T-helper 1 cell treated with Interleukin-12 subunit alpha and Interleukin-12 subunit beta and Interleukin-4 antibody, amounts not matched to agents 30 μg/mL and 1 μg/mL, for 36 hours (primary cell): Measurements from ENCODE around the gene CALR.
"Not testable (repeated sequence)": the region's sequence is repeated elsewhere in the genome, so short reads cannot be mapped to it uniquely, and the experiment has no call there.

Experiments used
- H3K27ac Mint-ChIP-seq: one replicate; pipeline ENCODE4 v1.8.0; 2021; ENCODE audit warnings: mild to moderate bottlenecking, mixed read lengths
- H3K27me3 Mint-ChIP-seq: one replicate; pipeline ENCODE4 v1.8.0; 2021; ENCODE audit warnings: low read depth, mixed read lengths
- H3K36me3 Mint-ChIP-seq: one replicate; pipeline ENCODE4 v1.8.0; 2021; ENCODE audit warnings: low read depth, mixed read lengths
- H3K4me1 Mint-ChIP-seq: one replicate; pipeline ENCODE4 v1.8.0; 2021; ENCODE audit warnings: low read depth, mixed read lengths
- H3K4me3 Mint-ChIP-seq: one replicate; pipeline ENCODE4 v1.8.0; 2021; ENCODE audit warnings: mild to moderate bottlenecking, moderate library complexity, mixed read lengths
- H3K9me3 Mint-ChIP-seq: one replicate; pipeline ENCODE4 v1.8.0; 2021; ENCODE audit warnings: mixed read lengths

CALR gene

GRCh38 chr19:12974301-12975220 lies 36.2 kb downstream of the CALR start:
- no peak overlapping the region for H3K4me3 Mint-ChIP-seq
- no peaks in the 10 kb centered on the region for H3K4me1 Mint-ChIP-seq
- H3K9me3 Mint-ChIP-seq, result no peaks in the 10 kb centered on the region
- H3K36me3 Mint-ChIP-seq, result no peaks in the 10 kb centered on the region
- no peak overlapping the region for H3K27ac Mint-ChIP-seq
- peaks cover 17% of the 10 kb centered on the region for H3K27me3 Mint-ChIP-seq

- Mint-ChIP-seq H3K27ac (no peak overlapping the region), H3K36me3 (no peaks in the 10 kb centered on the region), H3K4me3 (no peak overlapping the region), H3K4me1 (no peaks in the 10 kb centered on the region), H3K27me3 (peaks cover 13% of the 10 kb centered on the region), H3K9me3 (no peaks in the 10 kb centered on the region)
These were observed 36.9 kb downstream of the CALR start for GRCh38 chr19:12975221-12975741.

GRCh38 chr19:12976109-12976508 lies 37.7 kb downstream of the CALR start:
- not testable (repeated sequence) for H3K9me3 Mint-ChIP-seq, H3K36me3 Mint-ChIP-seq, H3K4me1 Mint-ChIP-seq, H3K27ac Mint-ChIP-seq, H3K4me3 Mint-ChIP-seq
- peaks cover 11% of the 10 kb centered on the region for H3K27me3 Mint-ChIP-seq

GRCh38 chr19:12979974-12980373 lies 41.6 kb downstream of the CALR start:
- H3K27me3 Mint-ChIP-seq, result peaks cover 11% of the 10 kb centered on the region
- no peaks in the 10 kb centered on the region for H3K36me3 Mint-ChIP-seq
- no peak overlapping the region for H3K27ac Mint-ChIP-seq
- no peak overlapping the region for H3K4me3 Mint-ChIP-seq
- no peaks in the 10 kb centered on the region for H3K4me1 Mint-ChIP-seq
- H3K9me3 Mint-ChIP-seq, result no peaks in the 10 kb centered on the region

- peaks cover 13% of the 10 kb centered on the region for H3K27me3 Mint-ChIP-seq
- no peaks in the 10 kb centered on the region for H3K36me3 Mint-ChIP-seq
- H3K4me1 Mint-ChIP-seq, result no peaks in the 10 kb centered on the region
- no peak overlapping the region for H3K4me3 Mint-ChIP-seq
- H3K9me3 Mint-ChIP-seq, result no peaks in the 10 kb centered on the region
- H3K27ac Mint-ChIP-seq, result no peak overlapping the region
These were observed 44.2 kb downstream of the CALR start for GRCh38 chr19:12982648-12983047.

- Mint-ChIP-seq H3K27ac (no peak overlapping the region), H3K4me1 (no peaks in the 10 kb centered on the region), H3K9me3 (no peaks in the 10 kb centered on the region), H3K36me3 (no peaks in the 10 kb centered on the region), H3K27me3 (peaks cover 9% of the 10 kb centered on the region), H3K4me3 (no peak overlapping the region)
These were observed 44.7 kb downstream of the CALR start for GRCh38 chr19:12983091-12983490.

GRCh38 chr19:12983542-12984142 lies 45.2 kb downstream of the CALR start:
- Mint-ChIP-seq H3K27ac (no peak overlapping the region), H3K36me3 (no peaks in the 10 kb centered on the region)

GRCh38 chr19:12984143-12984627 lies 45.8 kb downstream of the CALR start:
- Mint-ChIP-seq H3K4me3 (no peak overlapping the region), H3K36me3 (no peaks in the 10 kb centered on the region), H3K4me1 (no peaks in the 10 kb centered on the region), H3K27ac (no peak overlapping the region), H3K27me3 (peaks cover 8% of the 10 kb centered on the region), H3K9me3 (no peaks in the 10 kb centered on the region)

More at GRCh38 chr19:12983542-12984142, 45.2 kb downstream of the CALR start:
- peaks cover 8% of the 10 kb centered on the region for H3K27me3 Mint-ChIP-seq
- no peaks in the 10 kb centered on the region for H3K9me3 Mint-ChIP-seq
- H3K4me3 Mint-ChIP-seq, result no peak overlapping the region
- no peaks in the 10 kb centered on the region for H3K4me1 Mint-ChIP-seq

- Mint-ChIP-seq H3K27ac (no peak overlapping the region), H3K4me3 (no peak overlapping the region), H3K36me3 (no peaks in the 10 kb centered on the region), H3K4me1 (no peaks in the 10 kb centered on the region), H3K9me3 (no peaks in the 10 kb centered on the region), H3K27me3 (peaks cover 8% of the 10 kb centered on the region)
These were observed 46.3 kb downstream of the CALR start for GRCh38 chr19:12984683-12985048.

- H3K36me3 Mint-ChIP-seq, result no peaks in the 10 kb centered on the region
- H3K27me3 Mint-ChIP-seq, result peaks cover 8% of the 10 kb centered on the region
- H3K4me3 Mint-ChIP-seq, result no peak overlapping the region
- H3K4me1 Mint-ChIP-seq, result no peaks in the 10 kb centered on the region
- H3K9me3 Mint-ChIP-seq, result no peaks in the 10 kb centered on the region
- H3K27ac Mint-ChIP-seq, result no peak overlapping the region
These were observed 46.8 kb downstream of the CALR start for GRCh38 chr19:12985049-12985776.

GRCh38 chr19:12986726-12987125 lies 48.3 kb downstream of the CALR start:
- Mint-ChIP-seq H3K27ac (no peak overlapping the region), H3K36me3 (no peaks in the 10 kb centered on the region), H3K4me3 (no peak overlapping the region), H3K27me3 (peaks cover 16% of the 10 kb centered on the region), H3K4me1 (no peaks in the 10 kb centered on the region), H3K9me3 (no peaks in the 10 kb centered on the region)

GRCh38 chr19:12987190-12987589 lies 48.8 kb downstream of the CALR start:
- H3K4me3 Mint-ChIP-seq, result no peak overlapping the region
- no peaks in the 10 kb centered on the region for H3K9me3 Mint-ChIP-seq
- no peaks in the 10 kb centered on the region for H3K4me1 Mint-ChIP-seq
- H3K36me3 Mint-ChIP-seq, result no peaks in the 10 kb centered on the region
- H3K27ac Mint-ChIP-seq, result no peak overlapping the region
- H3K27me3 Mint-ChIP-seq, result peaks cover 16% of the 10 kb centered on the region

GRCh38 chr19:12987781-12988180 lies 49.4 kb downstream of the CALR start:
- Mint-ChIP-seq H3K27ac (no peak overlapping the region), H3K27me3 (peaks cover 16% of the 10 kb centered on the region), H3K4me1 (no peaks in the 10 kb centered on the region), H3K36me3 (no peaks in the 10 kb centered on the region), H3K4me3 (no peak overlapping the region), H3K9me3 (no peaks in the 10 kb centered on the region)

- H3K4me1 Mint-ChIP-seq, result peaks cover 5% of the 10 kb centered on the region
- no peaks in the 10 kb centered on the region for H3K9me3 Mint-ChIP-seq
- H3K27ac Mint-ChIP-seq, result no peak overlapping the region
- H3K4me3 Mint-ChIP-seq, result no peak overlapping the region
- H3K27me3 Mint-ChIP-seq, result peaks cover 37% of the 10 kb centered on the region
- H3K36me3 Mint-ChIP-seq, result no peaks in the 10 kb centered on the region
These were observed 52.0 kb downstream of the CALR start for GRCh38 chr19:12990431-12990830.
